GM13976 (cell line): ENCODE data around the gene GANC.

Source experiments
- DNase-seq: peaks from one replicate; pipeline ENCODE4 v3.0.0; 2012; ENCODE audit warnings: low spot score
- in situ Hi-C: fragments of 300-500 bp; cut with MboI; formaldehyde crosslinking; loops from one replicate; pipeline ENCODE4 v1.12.0; 2022; ENCODE audit warnings: low sequenced_read_pairs, mixed read lengths, inconsistent platforms; ENCODE audit not compliant: unreplicated experiment
- TF ChIP-seq, protein P1 (sequence below): IDR thresholded peaks from 2 replicates; pipeline ENCODE4 v1.5.1; 2012; ENCODE audit warnings: borderline replicate concordance, mild to moderate bottlenecking; ENCODE audit not compliant: insufficient read depth; ENCODE audit errors: extremely low read depth, missing control alignments, control extremely low read depth

Gene GANC

DNA sequence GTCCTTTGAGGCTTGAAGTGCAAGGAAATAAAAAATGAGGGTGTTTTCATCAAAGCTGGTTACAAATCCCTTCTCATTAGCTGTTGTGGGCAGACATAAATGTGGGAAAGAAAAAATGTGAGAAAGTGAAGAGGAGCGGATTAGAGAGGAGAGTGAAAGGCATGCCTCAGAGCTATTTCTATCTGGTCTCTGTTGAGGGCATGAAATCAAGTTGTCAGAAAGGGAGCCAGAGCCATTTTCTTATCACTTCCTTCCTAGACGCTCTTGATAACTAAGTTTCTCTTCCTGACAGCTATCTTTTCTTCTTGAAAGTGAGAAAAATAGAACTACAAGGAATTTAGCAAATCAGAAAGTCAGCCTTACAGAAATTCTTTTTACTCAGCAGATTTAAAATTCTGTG, 65.5 kb downstream of the GANC start:
- TF ChIP-seq, protein P1, sequence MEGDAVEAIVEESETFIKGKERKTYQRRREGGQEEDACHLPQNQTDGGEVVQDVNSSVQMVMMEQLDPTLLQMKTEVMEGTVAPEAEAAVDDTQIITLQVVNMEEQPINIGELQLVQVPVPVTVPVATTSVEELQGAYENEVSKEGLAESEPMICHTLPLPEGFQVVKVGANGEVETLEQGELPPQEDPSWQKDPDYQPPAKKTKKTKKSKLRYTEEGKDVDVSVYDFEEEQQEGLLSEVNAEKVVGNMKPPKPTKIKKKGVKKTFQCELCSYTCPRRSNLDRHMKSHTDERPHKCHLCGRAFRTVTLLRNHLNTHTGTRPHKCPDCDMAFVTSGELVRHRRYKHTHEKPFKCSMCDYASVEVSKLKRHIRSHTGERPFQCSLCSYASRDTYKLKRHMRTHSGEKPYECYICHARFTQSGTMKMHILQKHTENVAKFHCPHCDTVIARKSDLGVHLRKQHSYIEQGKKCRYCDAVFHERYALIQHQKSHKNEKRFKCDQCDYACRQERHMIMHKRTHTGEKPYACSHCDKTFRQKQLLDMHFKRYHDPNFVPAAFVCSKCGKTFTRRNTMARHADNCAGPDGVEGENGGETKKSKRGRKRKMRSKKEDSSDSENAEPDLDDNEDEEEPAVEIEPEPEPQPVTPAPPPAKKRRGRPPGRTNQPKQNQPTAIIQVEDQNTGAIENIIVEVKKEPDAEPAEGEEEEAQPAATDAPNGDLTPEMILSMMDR: no peak
- DNase-seq: no peak
- in situ Hi-C loops: no loop called here

DNA sequence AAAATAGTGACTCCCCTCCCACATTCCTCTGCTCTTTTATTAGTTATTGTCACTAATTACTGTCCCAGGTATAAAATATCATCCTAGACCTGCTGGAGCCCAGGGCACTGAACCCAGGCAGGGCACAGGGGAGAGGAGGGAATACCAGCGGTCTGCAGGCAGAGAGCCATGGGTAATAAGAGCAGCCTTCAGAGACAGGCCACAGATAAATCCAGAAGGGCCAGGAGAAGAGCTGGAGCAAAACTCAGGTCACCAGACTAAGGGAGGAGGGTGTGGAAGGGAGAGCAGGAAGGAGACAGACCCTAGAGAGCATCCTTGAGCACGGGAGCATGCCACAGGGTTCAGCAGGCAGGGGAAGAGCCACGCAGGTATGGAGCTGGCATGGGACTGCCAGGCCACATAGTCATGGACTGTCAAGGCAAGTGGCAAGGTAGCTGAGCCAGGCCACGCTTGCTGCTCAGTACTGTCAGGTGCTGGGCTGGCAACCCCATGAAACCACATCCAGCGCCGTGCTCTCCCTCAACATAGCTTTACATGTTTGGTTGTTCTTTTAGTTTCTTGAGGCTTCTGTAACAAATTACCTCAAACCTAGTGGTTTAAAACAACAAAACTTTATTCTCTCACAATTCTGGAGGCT, 70.7 kb downstream of the GANC start:
- TF ChIP-seq, protein P1: no peak
- in situ Hi-C loops: no loop called here
- no peak for DNase-seq

DNA sequence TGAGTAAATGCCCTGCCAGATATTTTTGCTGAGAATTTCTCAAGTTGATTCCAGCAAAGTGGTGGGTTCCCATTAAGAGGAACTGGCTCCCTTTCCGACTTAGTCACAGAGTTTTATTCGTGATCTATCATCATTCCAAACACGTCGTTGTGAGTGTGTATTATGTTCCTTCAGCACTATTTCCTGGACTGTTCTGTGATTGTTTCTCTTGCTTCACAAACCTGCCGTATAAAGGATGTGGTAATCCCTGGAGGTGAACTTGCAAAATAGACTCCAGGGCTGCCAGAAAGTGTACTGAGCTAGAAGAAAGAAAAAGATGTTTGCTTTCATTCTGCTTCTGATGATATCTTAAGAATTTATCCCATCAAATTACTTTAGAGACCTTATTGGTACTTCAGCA, 71.8 kb downstream of the GANC start:
- in situ Hi-C loops: no loop called here
- DNase-seq: no peak
- TF ChIP-seq, protein P1: no peak

DNA sequence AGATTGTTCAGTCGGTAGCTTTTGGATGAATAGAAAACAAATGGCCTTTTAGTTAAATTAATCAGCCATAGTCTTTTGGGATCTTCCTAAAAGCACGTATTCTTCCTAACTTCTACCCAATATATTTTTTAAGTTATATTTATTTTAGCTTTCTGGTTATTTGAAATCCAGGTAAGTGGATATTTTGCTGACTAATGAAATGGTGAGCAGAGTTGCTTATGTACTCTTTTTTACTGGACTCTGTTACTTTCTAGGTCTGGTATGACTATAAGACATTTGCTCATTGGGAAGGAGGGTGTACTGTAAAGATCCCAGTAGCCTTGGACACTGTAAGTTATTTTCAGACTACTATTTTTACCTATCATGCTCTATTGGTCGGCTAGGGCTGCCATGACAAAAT, 72.5 kb downstream of the GANC start:
- TF ChIP-seq, protein P1: no peak
- in situ Hi-C loops: no loop called here
- no peak for DNase-seq

DNA sequence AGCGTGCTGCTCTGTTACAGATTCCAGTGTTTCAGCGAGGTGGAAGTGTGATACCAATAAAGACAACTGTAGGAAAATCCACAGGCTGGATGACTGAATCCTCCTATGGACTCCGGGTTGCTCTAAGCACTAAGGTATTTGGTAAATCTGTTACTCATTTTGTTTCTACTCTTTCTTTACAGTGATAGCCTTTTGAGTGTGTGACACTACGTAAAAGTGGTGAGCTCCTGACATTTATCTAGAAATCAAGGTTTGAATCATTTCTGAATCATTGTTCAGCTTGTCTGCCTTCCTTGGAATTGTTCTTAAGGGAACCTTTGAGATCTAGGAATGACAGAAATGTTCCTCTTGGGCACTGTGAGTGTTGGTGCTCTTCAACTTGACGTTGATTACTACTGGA, 75.1 kb downstream of the GANC start:
- DNase-seq: no peak

DNA sequence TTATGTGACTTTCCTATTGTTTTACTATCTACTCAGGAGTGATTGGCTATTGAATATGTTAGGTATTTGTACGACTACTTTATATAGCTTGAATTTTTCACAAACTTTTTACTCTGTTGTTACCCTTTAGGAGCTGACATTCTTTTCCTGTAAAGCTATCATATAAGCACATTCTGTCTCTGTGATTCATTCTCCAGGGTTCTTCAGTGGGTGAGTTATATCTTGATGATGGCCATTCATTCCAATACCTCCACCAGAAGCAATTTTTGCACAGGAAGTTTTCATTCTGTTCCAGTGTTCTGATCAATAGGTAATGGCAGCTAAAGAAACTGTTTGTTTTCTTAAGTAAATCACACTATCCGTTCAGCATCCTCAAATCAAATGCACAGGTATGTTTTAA, 76.2 kb downstream of the GANC start:
- TF ChIP-seq, protein P1: no peak
- in situ Hi-C loops: no loop called here

More for the DNA sequence above, 75.1 kb downstream of the GANC start:
- TF ChIP-seq, protein P1: no peak
- in situ Hi-C loops: no loop called here

More for the DNA sequence above, 76.2 kb downstream of the GANC start:
- no peak for DNase-seq
